GM12864 (cell line): Measurements from ENCODE around the gene PPP1R3G.

Experiments used
- DNase-seq: peaks from one replicate; pipeline ENCODE4 v3.0.0-alpha.2; 2011; ENCODE audit warnings: low read depth
- H3K4me3 ChIP-seq: 2 replicates; pipeline ENCODE4 v1.5.1; 2011; ENCODE audit warnings: mild to moderate bottlenecking, low read depth, low read length, control low read depth
- CTCF ChIP-seq: IDR thresholded peaks from 2 replicates; pipeline ENCODE4 v1.5.1; 2011; ENCODE audit warnings: low read depth, mild to moderate bottlenecking, moderate library complexity, low read length, control low read depth, inconsistent platforms; ENCODE audit errors: missing control alignments

The PPP1R3G gene

GRCh38 chr6:5091210-5092069, 6.3 kb downstream of the PPP1R3G start:
- H3K4me3 ChIP-seq, result no peak overlapping the region
- no peak for DNase-seq
- no peak for TF ChIP-seq CTCF

- no peak for DNase-seq
- no peak overlapping the region for H3K4me3 ChIP-seq
- no peak for TF ChIP-seq CTCF
Measured at GRCh38 chr6:5093231-5094015, 8.3 kb downstream of the PPP1R3G start.

GRCh38 chr6:5094327-5094726, 9.2 kb downstream of the PPP1R3G start:
- TF ChIP-seq CTCF, result no peak
- DNase-seq, result no peak
- no peak overlapping the region for H3K4me3 ChIP-seq

GRCh38 chr6:5095236-5095635, 10.1 kb downstream of the PPP1R3G start:
- H3K4me3 ChIP-seq, result no peak overlapping the region
- TF ChIP-seq CTCF, result no peak
- peak; percentile 88 for DNase-seq

- no peak overlapping the region for H3K4me3 ChIP-seq
- no peak for DNase-seq
- TF ChIP-seq CTCF, result no peak
Measured at GRCh38 chr6:5096482-5096881, 11.3 kb downstream of the PPP1R3G start.

GRCh38 chr6:5098501-5099270, 13.5 kb downstream of the PPP1R3G start:
- no peak for TF ChIP-seq CTCF
- no peak for DNase-seq
- no peak overlapping the region for H3K4me3 ChIP-seq
